Body of pancreas (tissue), 4 donors: ENCODE data around the gene PRRT3.

Experiments used
- POLR2A ChIP-seq, 3 donors: fragments of 450-650 bp; IDR thresholded peaks; one replicate each; pipeline ENCODE4 v1.6.1; 2016; ENCODE audit warnings: antibody characterized with exemption in 3 of 3, mild to moderate bottlenecking in 2 of 3
- TF ChIP-seq, protein P1 (sequence below), 7 experiments: fragments of 450-650 bp in 4 of 7; fragments of 200-600 bp in 3 of 7; sonication (generic) in 3 of 7; IDR thresholded peaks; one replicate each; pipeline ENCODE4 v1.5.1; 2016 to 2019; ENCODE audit warnings: antibody characterized with exemption in 7 of 7

DNA sequence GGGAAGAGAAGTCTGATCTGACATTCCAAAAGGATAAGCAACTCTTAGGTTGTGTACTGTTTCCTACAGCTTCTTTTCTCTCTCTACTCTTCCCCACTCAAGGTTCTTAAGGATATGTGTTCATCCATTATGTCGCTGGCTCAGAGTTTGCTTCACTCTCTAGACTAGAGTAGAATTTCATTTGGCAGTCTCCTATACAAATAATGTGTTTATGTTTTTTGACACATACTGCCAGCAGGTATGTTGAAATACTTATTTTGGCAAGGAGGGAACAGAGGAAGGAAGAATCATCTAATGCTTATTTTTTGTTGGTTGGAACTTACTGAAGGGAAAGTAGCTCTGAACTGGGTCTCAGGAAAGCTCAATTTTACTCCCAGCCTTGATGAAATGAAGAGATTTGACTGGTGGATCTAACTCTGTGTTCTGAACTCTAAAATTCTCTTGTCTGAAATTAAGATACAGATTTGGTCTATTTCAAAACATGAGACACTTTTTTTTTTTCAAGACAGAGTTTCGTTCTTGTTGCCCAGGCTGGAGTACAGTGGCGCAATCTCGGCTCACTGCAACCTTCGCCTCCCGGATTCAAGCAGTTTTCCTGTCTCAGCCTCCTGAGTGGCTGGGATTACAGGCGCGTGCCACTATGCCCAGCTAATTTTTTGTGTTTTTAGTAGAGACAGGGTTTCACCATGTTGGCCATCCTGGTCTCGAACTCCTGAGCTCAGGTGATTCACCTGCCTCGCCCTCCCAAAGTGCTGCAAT is 42.1 kb upstream of the PRRT3 start:
- TF ChIP-seq, protein P1, sequence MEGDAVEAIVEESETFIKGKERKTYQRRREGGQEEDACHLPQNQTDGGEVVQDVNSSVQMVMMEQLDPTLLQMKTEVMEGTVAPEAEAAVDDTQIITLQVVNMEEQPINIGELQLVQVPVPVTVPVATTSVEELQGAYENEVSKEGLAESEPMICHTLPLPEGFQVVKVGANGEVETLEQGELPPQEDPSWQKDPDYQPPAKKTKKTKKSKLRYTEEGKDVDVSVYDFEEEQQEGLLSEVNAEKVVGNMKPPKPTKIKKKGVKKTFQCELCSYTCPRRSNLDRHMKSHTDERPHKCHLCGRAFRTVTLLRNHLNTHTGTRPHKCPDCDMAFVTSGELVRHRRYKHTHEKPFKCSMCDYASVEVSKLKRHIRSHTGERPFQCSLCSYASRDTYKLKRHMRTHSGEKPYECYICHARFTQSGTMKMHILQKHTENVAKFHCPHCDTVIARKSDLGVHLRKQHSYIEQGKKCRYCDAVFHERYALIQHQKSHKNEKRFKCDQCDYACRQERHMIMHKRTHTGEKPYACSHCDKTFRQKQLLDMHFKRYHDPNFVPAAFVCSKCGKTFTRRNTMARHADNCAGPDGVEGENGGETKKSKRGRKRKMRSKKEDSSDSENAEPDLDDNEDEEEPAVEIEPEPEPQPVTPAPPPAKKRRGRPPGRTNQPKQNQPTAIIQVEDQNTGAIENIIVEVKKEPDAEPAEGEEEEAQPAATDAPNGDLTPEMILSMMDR (IDR thresholded peaks at IDR 0.05) = no peak
- TF ChIP-seq POLR2A (IDR thresholded peaks at IDR 0.05) = no peak
